NOMO-1 (cell line): ENCODE measurements around the gene HS3ST4.

Source experiments
- DNase-seq, 2 experiments: peaks; one replicate each; lab custom pipeline; 2025; ENCODE audit not compliant: unreplicated experiment in 2 of 2; lab: John Stamatoyannopoulos, UW

HS3ST4 gene

GRCh38 chr16:25877103-25877502 is 185.3 kb downstream of the HS3ST4 start:
- DNase-seq, result no peak

GRCh38 chr16:25886598-25886997 is 194.8 kb downstream of the HS3ST4 start:
- DNase-seq, result no peak

- DNase-seq, result no peak
These were observed 197.1 kb downstream of the HS3ST4 start for GRCh38 chr16:25888868-25889267.

- DNase-seq, result no peak
These were observed 201.6 kb downstream of the HS3ST4 start for GRCh38 chr16:25893332-25893731.

- DNase-seq, result no peak
These were observed 202.3 kb downstream of the HS3ST4 start for GRCh38 chr16:25894093-25894492.

GRCh38 chr16:25895380-25895779 is 203.6 kb downstream of the HS3ST4 start:
- DNase-seq, result no peak

GRCh38 chr16:25896411-25896810 is 204.7 kb downstream of the HS3ST4 start:
- DNase-seq, result no peak

GRCh38 chr16:25897702-25898101 is 205.9 kb downstream of the HS3ST4 start:
- no peak for DNase-seq

GRCh38 chr16:25905810-25906209 is 214.1 kb downstream of the HS3ST4 start:
- DNase-seq, result no peak

- DNase-seq, result no peak
These were observed 219.2 kb downstream of the HS3ST4 start for GRCh38 chr16:25910971-25911370.

- no peak for DNase-seq
These were observed 220.6 kb downstream of the HS3ST4 start for GRCh38 chr16:25912321-25912720.

GRCh38 chr16:25914357-25914962 is 222.7 kb downstream of the HS3ST4 start:
- no peak for DNase-seq

GRCh38 chr16:25916037-25916436 is 224.3 kb downstream of the HS3ST4 start:
- no peak for DNase-seq

GRCh38 chr16:25922438-25922837 is 230.7 kb downstream of the HS3ST4 start:
- DNase-seq, result no peak

- no peak for DNase-seq
These were observed 233.7 kb downstream of the HS3ST4 start for GRCh38 chr16:25925421-25925820.

GRCh38 chr16:25931473-25932035 is 239.8 kb downstream of the HS3ST4 start:
- no peak for DNase-seq

GRCh38 chr16:25941800-25942499 is 250.2 kb downstream of the HS3ST4 start:
- no peak for DNase-seq

- no peak for DNase-seq
These were observed 259.0 kb downstream of the HS3ST4 start for GRCh38 chr16:25950586-25951281.

- no peak for DNase-seq
These were observed 260.2 kb downstream of the HS3ST4 start for GRCh38 chr16:25951999-25952398.

- DNase-seq, result no peak
These were observed 261.2 kb downstream of the HS3ST4 start for GRCh38 chr16:25952983-25953382.

- no peak for DNase-seq
These were observed 265.9 kb downstream of the HS3ST4 start for GRCh38 chr16:25957707-25958106.

GRCh38 chr16:25959221-25959620 is 267.5 kb downstream of the HS3ST4 start:
- no peak for DNase-seq
